HG03378 (cell line): ENCODE results near the gene INSM1.

Source experiments
- ATAC-seq: cut with Tn5 transposase; IDR thresholded peaks from one replicate; pipeline ENCODE4 v1.9.1; 2021; ENCODE audit warnings: mild to moderate bottlenecking, moderate library complexity; ENCODE audit not compliant: unreplicated experiment

INSM1 gene

GRCh38 chr20:20360464-20360863 lies 7.4 kb upstream of the INSM1 start:
- no peak for ATAC-seq

DNA sequence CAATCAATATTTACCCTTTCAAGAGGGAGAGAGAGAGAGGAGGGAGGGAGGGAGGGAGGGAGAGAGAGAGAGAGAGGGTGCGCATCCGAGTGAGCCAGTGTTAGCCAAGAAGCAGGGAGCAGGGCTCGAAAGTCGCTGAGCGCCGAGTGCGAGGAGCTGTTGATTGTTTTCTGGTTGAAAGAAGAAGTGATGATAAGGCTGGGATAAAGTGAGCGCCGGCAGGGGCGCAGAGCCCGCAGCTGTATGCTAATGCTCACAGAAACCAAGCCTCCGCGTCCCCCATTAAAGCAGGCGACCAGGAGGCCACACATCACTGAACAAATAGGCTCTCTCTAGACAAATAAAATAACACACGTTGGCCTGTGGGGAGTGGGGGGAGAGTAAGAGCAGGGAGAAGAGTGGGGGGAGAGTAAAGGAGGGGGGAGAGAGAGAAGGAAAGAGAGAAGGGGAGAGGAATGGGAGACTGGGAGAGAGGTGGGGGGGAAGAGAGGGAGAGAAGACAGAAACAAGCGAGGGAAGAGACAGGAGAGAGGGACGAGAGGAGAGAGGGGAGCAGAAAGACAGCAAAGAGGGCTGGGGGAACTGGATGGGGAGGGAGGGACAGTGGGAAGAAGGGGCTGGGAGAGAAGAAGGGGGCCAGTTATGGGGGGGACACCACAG lies 5.0 kb upstream of the INSM1 start:
- no peak for ATAC-seq

GRCh38 chr20:20363434-20363798 lies 4.5 kb upstream of the INSM1 start:
- ATAC-seq, result no peak

- ATAC-seq, result no peak
Observed at GRCh38 chr20:20363799-20364592, 3.9 kb upstream of the INSM1 start.

DNA sequence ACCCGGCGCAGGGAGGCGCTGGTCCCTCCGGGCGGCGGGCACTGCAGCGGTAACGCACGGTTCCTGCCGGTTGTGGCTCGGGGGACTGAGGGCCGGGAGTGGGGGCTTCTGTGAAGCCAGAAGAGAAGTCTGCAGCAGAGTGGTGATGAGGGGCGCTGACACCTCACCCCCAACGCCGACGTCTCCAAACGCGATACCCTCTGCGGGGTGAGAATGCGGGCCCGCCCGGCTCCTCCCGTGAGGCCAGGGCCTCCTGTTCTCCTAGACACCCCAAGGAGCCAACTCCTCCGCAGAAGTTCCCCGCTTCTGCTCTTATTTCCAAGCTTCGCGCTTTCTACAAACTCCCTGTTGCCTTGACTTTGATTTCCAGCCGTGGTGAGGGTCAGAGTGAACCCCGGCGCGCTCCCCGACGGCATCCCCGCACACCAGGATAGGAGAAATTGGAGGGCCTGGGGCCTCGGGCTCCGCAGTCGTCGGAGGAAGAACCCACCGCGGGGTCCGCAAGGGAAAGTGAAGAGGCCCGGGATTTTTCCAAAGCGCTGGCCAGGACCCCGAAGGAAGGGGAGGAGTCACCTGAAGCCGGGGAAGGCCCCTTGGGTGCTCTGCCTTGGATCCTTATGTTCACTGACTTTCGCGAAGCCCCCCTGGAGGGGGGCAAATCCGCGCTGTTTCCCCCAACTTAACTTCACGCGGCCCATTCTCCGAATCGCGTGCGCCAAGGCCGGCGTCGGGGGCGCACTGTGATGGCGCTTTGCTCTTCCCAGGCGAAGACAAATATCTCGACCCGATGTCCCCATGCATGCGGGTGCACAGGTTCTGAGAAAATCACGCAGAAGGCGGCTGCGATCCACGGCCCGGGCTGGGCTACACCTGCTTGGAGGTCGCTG lies 3.1 kb upstream of the INSM1 start:
- no peak for ATAC-seq

DNA sequence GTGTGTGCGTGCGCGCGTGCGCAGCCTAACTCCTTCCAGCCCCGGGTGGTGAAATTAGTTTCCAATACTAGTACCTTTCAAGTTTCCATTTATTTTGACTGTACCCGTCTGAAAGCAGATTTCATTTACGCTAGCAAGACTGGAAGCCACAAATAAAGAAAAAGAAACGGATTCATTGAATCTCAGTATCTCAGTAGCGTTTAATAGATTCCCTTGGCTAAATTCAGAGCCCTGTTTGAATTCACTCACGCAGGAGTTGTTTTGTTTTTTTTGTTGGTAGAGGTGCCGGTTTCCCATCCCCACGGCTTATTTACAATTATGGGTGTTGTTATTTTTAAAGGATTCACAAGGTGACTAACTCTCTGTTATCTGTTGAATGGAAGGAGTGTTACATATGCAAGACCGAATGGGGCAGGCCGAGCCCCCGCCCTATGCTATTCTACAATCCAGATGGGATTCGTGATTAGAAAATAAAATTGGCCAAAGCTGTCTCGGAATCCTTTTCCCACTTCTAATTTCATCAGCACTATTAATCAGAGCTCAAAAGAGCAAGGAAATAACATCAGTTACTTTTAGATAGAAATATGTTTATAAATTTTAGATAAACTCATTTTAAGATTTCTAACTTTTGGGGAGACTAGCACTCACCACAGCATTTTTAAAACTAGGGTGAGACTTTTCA lies 2.3 kb upstream of the INSM1 start:
- no peak for ATAC-seq

- ATAC-seq, result no peak
Observed at GRCh38 chr20:20366551-20366875, 1.4 kb upstream of the INSM1 start.

- no peak for ATAC-seq
Observed at GRCh38 chr20:20366876-20367574, 879 bp upstream of the INSM1 start.

DNA sequence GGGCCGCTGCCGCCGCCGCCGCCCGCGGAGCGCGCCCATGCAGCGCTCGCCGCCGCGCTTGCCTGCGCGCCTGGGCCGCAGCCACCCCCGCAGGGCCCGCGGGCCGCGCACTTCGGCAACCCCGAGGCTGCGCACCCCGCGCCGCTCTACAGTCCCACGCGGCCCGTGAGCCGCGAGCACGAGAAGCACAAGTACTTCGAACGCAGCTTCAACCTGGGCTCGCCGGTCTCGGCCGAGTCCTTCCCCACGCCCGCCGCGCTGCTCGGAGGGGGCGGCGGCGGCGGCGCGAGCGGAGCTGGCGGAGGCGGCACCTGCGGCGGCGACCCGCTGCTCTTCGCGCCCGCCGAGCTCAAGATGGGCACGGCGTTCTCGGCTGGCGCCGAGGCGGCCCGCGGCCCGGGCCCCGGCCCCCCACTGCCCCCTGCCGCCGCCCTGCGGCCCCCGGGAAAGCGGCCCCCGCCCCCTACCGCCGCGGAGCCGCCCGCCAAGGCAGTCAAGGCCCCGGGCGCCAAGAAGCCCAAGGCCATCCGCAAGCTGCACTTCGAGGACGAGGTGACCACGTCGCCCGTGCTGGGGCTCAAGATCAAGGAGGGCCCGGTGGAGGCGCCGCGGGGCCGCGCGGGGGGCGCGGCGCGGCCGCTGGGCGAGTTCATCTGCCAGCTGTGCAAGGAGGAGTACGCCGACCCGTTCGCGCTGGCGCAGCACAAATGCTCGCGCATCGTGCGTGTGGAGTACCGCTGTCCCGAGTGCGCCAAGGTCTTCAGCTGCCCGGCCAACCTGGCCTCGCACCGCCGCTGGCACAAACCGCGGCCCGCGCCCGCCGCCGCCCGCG lies 730 bp downstream of the INSM1 start:
- no peak for ATAC-seq

GRCh38 chr20:20369250-20370093 lies 1.6 kb downstream of the INSM1 start:
- no peak for ATAC-seq

DNA sequence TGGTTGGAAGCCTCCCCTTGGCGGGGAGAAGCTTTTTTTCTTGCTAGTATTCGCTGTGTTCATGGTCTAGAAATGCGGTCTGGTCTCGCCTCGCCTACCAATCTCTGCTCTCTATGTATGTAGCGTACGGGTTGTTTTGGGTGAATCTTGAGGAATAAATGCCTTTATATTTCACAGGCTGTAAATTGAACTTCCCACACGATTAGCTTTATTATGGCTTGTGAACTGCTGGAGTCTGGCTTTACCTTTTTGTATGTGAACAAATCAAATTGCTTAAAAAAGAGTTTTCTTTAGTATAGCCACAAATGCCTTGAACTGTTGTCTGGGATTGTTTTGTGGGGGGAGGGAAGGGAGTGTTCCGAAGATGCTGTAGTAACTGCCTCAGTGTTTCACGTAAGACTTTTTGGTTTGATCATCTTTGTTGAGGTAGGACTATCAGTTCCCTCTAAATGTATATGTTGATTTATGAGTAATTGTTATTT lies 2.2 kb downstream of the INSM1 start:
- no peak for ATAC-seq

DNA sequence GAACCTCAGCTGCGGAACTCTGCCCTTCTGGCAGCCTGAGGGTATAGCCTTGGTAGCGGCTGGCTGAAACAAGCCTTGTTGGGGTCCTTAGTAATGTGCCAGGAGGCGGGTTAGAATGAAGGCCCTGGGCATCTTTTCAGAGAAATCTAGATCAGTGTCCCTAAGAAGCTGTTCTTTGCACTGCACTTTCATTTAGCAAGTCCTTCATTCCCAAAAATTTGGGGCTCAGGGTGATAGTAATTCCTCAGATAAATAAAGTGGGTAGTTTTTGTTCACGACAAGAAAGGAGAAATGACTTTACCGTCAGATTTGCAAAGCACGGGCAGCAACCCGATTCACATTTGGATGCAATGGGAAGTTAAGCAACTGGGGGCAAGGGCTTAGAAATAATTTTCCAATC lies 3.2 kb downstream of the INSM1 start:
- no peak for ATAC-seq

GRCh38 chr20:20371681-20372080 lies 3.8 kb downstream of the INSM1 start:
- ATAC-seq, result no peak

DNA sequence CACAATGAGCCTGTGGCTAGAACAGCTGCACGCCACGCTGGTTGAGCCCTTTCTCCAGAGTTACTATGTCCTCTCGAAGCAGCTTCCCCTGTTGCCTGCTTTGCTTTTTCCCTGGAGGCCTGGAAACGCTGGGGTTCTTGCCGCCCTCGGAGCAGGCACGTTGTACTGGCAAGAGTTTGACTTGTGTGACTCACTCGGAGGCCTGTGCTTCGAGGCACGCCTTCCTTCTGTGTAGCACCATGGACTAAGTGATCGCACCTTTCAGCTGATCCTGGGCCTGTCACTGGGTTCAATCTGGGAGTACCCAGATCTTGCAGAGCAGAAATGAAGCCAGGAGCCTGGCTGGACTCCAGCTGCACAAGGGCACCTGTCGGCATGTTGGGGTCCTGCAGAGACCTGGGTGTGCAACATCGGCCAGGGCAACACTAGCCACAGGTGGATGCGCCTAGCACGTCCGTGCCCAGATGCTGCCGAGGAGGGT lies 5.2 kb downstream of the INSM1 start:
- ATAC-seq, result no peak

DNA sequence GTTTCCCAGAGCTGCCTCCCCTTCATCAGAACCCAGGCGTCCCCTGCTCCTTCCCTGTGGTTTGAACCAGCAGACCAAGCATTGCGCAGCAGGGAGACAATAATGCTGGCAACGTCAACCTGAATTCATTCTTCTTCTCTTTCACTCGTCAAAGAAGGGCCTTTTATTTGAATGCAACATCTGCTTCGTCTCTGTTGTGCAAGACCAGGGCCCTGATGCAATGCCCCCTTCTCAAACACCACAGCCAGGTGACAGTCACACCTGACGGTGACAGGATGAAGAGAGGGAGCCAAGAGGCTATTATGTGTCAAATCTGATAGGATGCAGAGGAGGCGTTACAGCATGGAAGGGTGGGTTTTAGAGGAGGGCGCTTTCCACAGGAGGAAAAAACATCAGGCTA lies 8.0 kb downstream of the INSM1 start:
- no peak for ATAC-seq

GRCh38 chr20:20386192-20386591 lies 18.3 kb downstream of the INSM1 start:
- ATAC-seq, result no peak

DNA sequence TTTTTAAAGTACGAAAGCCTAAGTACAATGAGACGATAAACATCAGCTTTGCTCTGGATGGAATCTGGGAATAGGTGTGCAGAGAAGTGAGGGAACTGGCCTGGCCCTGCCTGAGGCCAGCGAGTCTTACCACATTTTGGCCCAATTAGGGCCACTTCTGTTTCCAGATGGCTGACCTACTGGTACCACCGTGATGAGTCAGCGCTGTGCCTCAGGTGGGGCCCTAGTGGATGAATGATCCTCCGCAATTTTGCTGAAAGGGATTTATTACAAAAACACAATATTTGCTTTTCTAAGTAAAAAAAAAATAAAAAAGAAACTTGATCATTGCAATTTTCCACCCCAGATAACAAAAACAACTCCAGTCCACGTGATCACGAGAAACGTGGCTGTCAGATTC lies 22.5 kb downstream of the INSM1 start:
- ATAC-seq, result no peak

DNA sequence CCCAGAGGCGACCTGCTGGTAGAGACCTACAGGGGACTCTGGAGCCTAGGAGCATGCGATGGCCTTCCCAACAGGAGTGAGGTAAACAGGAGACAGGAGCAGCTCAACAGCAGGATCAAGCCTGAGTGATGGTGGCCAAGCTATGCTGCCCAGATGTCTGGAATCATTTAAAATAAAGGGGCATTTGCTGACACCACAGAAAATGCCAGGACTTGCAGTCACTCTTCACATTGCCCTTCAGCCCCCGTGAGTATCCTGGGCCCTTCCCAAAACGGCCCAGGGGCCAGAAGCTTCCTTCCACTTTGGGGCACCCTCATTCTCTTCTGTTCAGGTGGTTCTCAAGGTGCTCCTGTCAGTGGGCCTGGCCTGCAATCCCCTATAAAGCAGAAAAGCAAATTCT lies 23.2 kb downstream of the INSM1 start:
- ATAC-seq, result no peak

- ATAC-seq, result no peak
Observed at GRCh38 chr20:20391766-20392165, 23.9 kb downstream of the INSM1 start.
